ENCODE results near the gene SRBD1.

Gene SRBD1

GRCh38 chr2:45368792-45369191 is 242.3 kb downstream of the SRBD1 start:
- DNase-seq (ENCODE audit: low read depth): no peak

- no peak for DNase-seq (ENCODE audit: low read depth)
Measured at GRCh38 chr2:45361666-45362065, 249.4 kb downstream of the SRBD1 start.

GRCh38 chr2:45354776-45355175 is 256.3 kb downstream of the SRBD1 start:
- DNase-seq (ENCODE audit: low read depth): no peak

- DNase-seq (ENCODE audit: low read depth): peak; percentile 99
Measured at GRCh38 chr2:45353879-45354278, 257.2 kb downstream of the SRBD1 start.

GRCh38 chr2:45352506-45352905 is 258.6 kb downstream of the SRBD1 start:
- no peak for DNase-seq (ENCODE audit: low read depth)

- peak; percentile 22 for DNase-seq (ENCODE audit: low read depth)
Measured at GRCh38 chr2:45345331-45346234, 265.5 kb downstream of the SRBD1 start.

- no peak for DNase-seq (ENCODE audit: low read depth)
Measured at GRCh38 chr2:45344502-45344901, 266.6 kb downstream of the SRBD1 start.

- no peak for DNase-seq (ENCODE audit: low read depth)
Measured at GRCh38 chr2:45344071-45344470, 267.0 kb downstream of the SRBD1 start.

GRCh38 chr2:45343251-45344017 is 267.6 kb downstream of the SRBD1 start:
- DNase-seq (ENCODE audit: low read depth): peak; percentile 64

- DNase-seq (ENCODE audit: low read depth): no peak
Measured at GRCh38 chr2:45340318-45340717, 270.7 kb downstream of the SRBD1 start.

- DNase-seq (ENCODE audit: low read depth): no peak
Measured at GRCh38 chr2:45339253-45339652, 271.8 kb downstream of the SRBD1 start.

All from EH (cell line).